ENCODE results near the gene PSMD12. TPM values are rescaled to one million over a fixed set of nuclear protein-coding genes. Genes with fewer than 3 reads are reported as not detected.

Gene PSMD12
- total RNA-seq (10 to 100 TPM; 35.8 to 54.4 (median 40.5) TPM), polyA plus RNA-seq (10 to 100 TPM; 30.4 to 37.1 TPM), total RNA-seq (30.3 reads per million, percentile 60 among the genes with 10 or more reads in this experiment)

- peaks cover 0 to 13% (median 8%) of the 10 kb centered on the region in 5 donors for H3K36me3 Mint-ChIP-seq
These were observed at the start of gene PSMD12 for GRCh38 chr17:67366193-67367157. PSMD12 (minus strand) TSS chr17:67366577; CDS start chr17:67366519, 58 bp downstream.

GRCh38 chr17:67415291-67415690, 48.9 kb upstream of the PSMD12 start:
- Histone ChIP-seq H3K36me3 (ENCODE audit: control insufficient read depth in 2 of 3, insufficient read depth in 3 of 3, low read length in 3 of 3) (no peaks in the 10 kb centered on the region), H3K9me3 (ENCODE audit: control insufficient read depth in 2 of 3, low read length in 3 of 3) (no peaks in the 10 kb centered on the region), H3K4me3 (ENCODE audit: low read length) (no peak overlapping the region), H3K27me3 (ENCODE audit: control insufficient read depth in 2 of 2, insufficient read depth in 2 of 2, low read length in 2 of 2) (no peaks in the 10 kb centered on the region), H3K4me1 (ENCODE audit: control insufficient read depth in 2 of 2, insufficient read depth in 2 of 2, low read length in 2 of 2) (peaks cover 13 to 35% of the 10 kb centered on the region in 2 donors), H3K27ac (ENCODE audit: low read depth, low read length) (no peak overlapping the region)
- Mint-ChIP-seq H3K27me3 (no peaks in the 10 kb centered on the region), H3K4me3 (peak overlapping the region in 2 of 10 donors; percentile 4 to 12), H3K9me3 (peaks cover 0 to 6% (median 0%) of the 10 kb centered on the region in 11 donors), H3K4me1 (peaks cover 26 to 96% (median 83%) of the 10 kb centered on the region in 7 donors), H3K27ac (peak overlapping the region in 7 of 9 donors; percentile 0 to 80 (median 59)), H3K36me3 (peaks cover 4 to 22% (median 16%) of the 10 kb centered on the region in 5 donors)
- ATAC-seq (no peak), DNase-seq (no peak)
- intact Hi-C loops (cut with micrococcal nuclease), result no loop called here
- CTCF ChIA-PET, result interaction anchor here (0.6 kb wide), 1 partner anchor 1783 kb away, joined by 3 read pairs; no protein-coding TSS in a partner anchor
- POLR2A ChIA-PET, result no interaction called here

More at GRCh38 chr17:67366193-67367157, at the start of gene PSMD12:
- H3K4me1 ChIP-seq (ENCODE audit: control insufficient read depth in 2 of 2, insufficient read depth in 2 of 2, low read length in 2 of 2), result peaks cover 22 to 25% of the 10 kb centered on the region in 2 donors
- DNase-seq (peak; percentile 86 to 96 (median 93)), ATAC-seq (peak; percentile 99)
- POLR2A ChIA-PET, result interaction anchor here (0.6 to 3.2 kb wide), 10 partner anchors 9 to 667 kb away, joined by 3 to 19 read pairs (median 6); partner anchors contain the start of genes HELZ, NOL11 and PITPNC1
- H3K4me3 ChIP-seq (ENCODE audit: low read length), result peak within 1 kb of the TSS; percentile 76
- H3K27ac Mint-ChIP-seq, result peak within 1 kb of the TSS; percentile 82 to 99 (median 96)
- CTCF ChIA-PET, result interaction anchor here (0.5 to 1.7 kb wide), 5 partner anchors 8 to 1100 kb away, joined by 3 to 5 read pairs (median 3); no protein-coding TSS in a partner anchor
- H3K4me1 Mint-ChIP-seq, result peaks cover 32 to 51% (median 47%) of the 10 kb centered on the region in 7 donors
- no peaks in the 10 kb centered on the region for H3K27me3 ChIP-seq (ENCODE audit: control insufficient read depth in 2 of 2, insufficient read depth in 2 of 2, low read length in 2 of 2)
- H3K9me3 ChIP-seq (ENCODE audit: control insufficient read depth in 2 of 3, low read length in 3 of 3), result no peaks in the 10 kb centered on the region
- peak within 1 kb of the TSS; percentile 89 for H3K27ac ChIP-seq (ENCODE audit: low read depth, low read length)
- H3K4me3 Mint-ChIP-seq, result peak within 1 kb of the TSS; percentile 91 to 99 (median 96)
- H3K36me3 ChIP-seq (ENCODE audit: control insufficient read depth in 2 of 3, insufficient read depth in 3 of 3, low read length in 3 of 3), result peaks cover 0 to 7% (median 0%) of the 10 kb centered on the region in 3 experiments
- intact Hi-C loops (cut with micrococcal nuclease), result loop anchor here (1.0 to 5.0 kb wide), 7 partner anchors 8 to 459 kb away; partner anchors contain the start of genes HELZ (in 2 of the 2), NOL11 (in 2 of the 2), BPTF (in 1 of the 2) and PITPNC1 (in 1 of the 2)
- no peaks in the 10 kb centered on the region for H3K9me3 Mint-ChIP-seq
- no peaks in the 10 kb centered on the region for H3K27me3 Mint-ChIP-seq

GRCh38 chr17:67414559-67414958, 48.2 kb upstream of the PSMD12 start:
- DNase-seq (no peak), ATAC-seq (no peak)
- Histone ChIP-seq H3K9me3 (ENCODE audit: control insufficient read depth in 2 of 3, low read length in 3 of 3) (no peaks in the 10 kb centered on the region), H3K36me3 (ENCODE audit: control insufficient read depth in 2 of 3, insufficient read depth in 3 of 3, low read length in 3 of 3) (no peaks in the 10 kb centered on the region), H3K27me3 (ENCODE audit: control insufficient read depth in 2 of 2, insufficient read depth in 2 of 2, low read length in 2 of 2) (no peaks in the 10 kb centered on the region), H3K4me1 (ENCODE audit: control insufficient read depth in 2 of 2, insufficient read depth in 2 of 2, low read length in 2 of 2) (peaks cover 8 to 31% of the 10 kb centered on the region in 2 donors), H3K4me3 (ENCODE audit: low read length) (no peak overlapping the region), H3K27ac (ENCODE audit: low read depth, low read length) (no peak overlapping the region)
- intact Hi-C loops (cut with micrococcal nuclease), result no loop called here
- POLR2A ChIA-PET, result no interaction called here
- H3K9me3 Mint-ChIP-seq, result peaks cover 0 to 6% (median 0%) of the 10 kb centered on the region in 11 donors
- no peaks in the 10 kb centered on the region for H3K27me3 Mint-ChIP-seq
- CTCF ChIA-PET, result interaction anchor here (0.6 kb wide), 1 partner anchor 1782 kb away, joined by 3 read pairs; no protein-coding TSS in a partner anchor
- peaks cover 19 to 96% (median 83%) of the 10 kb centered on the region in 7 donors for H3K4me1 Mint-ChIP-seq
- H3K4me3 Mint-ChIP-seq, result no peak overlapping the region
- peak overlapping the region in 6 of 9 donors; percentile 24 to 80 (median 60) for H3K27ac Mint-ChIP-seq
- peaks cover 4 to 25% (median 20%) of the 10 kb centered on the region in 5 donors for H3K36me3 Mint-ChIP-seq

GRCh38 chr17:67414130-67414529, 47.8 kb upstream of the PSMD12 start:
- ChIA-PET POLR2A (no interaction called here), CTCF (no interaction called here)
- H3K27ac Mint-ChIP-seq, result peak overlapping the region in 8 of 9 donors; percentile 5 to 83 (median 38)
- no peak for ATAC-seq
- no peaks in the 10 kb centered on the region for H3K36me3 ChIP-seq (ENCODE audit: control insufficient read depth in 2 of 3, insufficient read depth in 3 of 3, low read length in 3 of 3)
- peak overlapping the region in 1 of 10 donors; percentile 47 for H3K4me3 Mint-ChIP-seq
- H3K27me3 ChIP-seq (ENCODE audit: control insufficient read depth in 2 of 2, insufficient read depth in 2 of 2, low read length in 2 of 2), result no peaks in the 10 kb centered on the region
- peaks cover 4 to 25% (median 20%) of the 10 kb centered on the region in 5 donors for H3K36me3 Mint-ChIP-seq
- H3K4me1 ChIP-seq (ENCODE audit: control insufficient read depth in 2 of 2, insufficient read depth in 2 of 2, low read length in 2 of 2), result peaks cover 8 to 27% of the 10 kb centered on the region in 2 donors
- H3K4me3 ChIP-seq (ENCODE audit: low read length), result no peak overlapping the region
- H3K27me3 Mint-ChIP-seq, result no peaks in the 10 kb centered on the region
- peaks cover 18 to 96% (median 83%) of the 10 kb centered on the region in 7 donors for H3K4me1 Mint-ChIP-seq
- H3K27ac ChIP-seq (ENCODE audit: low read depth, low read length), result no peak overlapping the region
- H3K9me3 Mint-ChIP-seq, result peaks cover 0 to 6% (median 0%) of the 10 kb centered on the region in 11 donors
- intact Hi-C loops (cut with micrococcal nuclease), result no loop called here
- H3K9me3 ChIP-seq (ENCODE audit: control insufficient read depth in 2 of 3, low read length in 3 of 3), result no peaks in the 10 kb centered on the region
- no peak for DNase-seq

DNA sequence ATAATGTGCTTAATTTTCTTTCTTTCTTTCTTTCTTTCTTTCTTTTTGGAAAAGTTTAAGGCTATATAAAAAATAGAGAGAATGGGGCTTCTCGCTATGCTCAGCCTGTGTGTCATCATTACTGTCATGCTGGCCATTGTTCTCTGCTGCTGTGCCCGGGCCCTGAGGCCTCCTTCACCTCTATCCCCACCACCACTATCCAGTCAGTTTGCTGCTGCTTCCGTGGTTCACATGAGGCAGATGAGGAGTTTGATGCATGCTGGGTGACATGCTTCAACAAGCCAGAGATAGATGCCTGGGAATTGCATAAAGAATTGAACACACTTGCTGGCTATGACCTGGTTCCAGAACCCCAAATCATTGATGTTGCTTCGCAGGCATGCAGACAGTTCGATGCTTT, 47.0 kb upstream of the PSMD12 start:
- Histone ChIP-seq H3K4me3 (ENCODE audit: low read length) (no peak overlapping the region), H3K27me3 (ENCODE audit: control insufficient read depth in 2 of 2, insufficient read depth in 2 of 2, low read length in 2 of 2) (no peaks in the 10 kb centered on the region), H3K36me3 (ENCODE audit: control insufficient read depth in 2 of 3, insufficient read depth in 3 of 3, low read length in 3 of 3) (no peaks in the 10 kb centered on the region), H3K4me1 (ENCODE audit: control insufficient read depth in 2 of 2, insufficient read depth in 2 of 2, low read length in 2 of 2) (peaks cover 8 to 23% of the 10 kb centered on the region in 2 donors), H3K9me3 (ENCODE audit: control insufficient read depth in 2 of 3, low read length in 3 of 3) (no peaks in the 10 kb centered on the region), H3K27ac (ENCODE audit: low read depth, low read length) (peak overlapping the region; percentile 27)
- ATAC-seq (no peak), DNase-seq (no peak)
- ChIA-PET CTCF (no interaction called here), POLR2A (interaction anchor here (1.4 kb wide), 1 partner anchor 9 kb away, joined by 3 read pairs; no protein-coding TSS in a partner anchor)
- peaks cover 4 to 29% (median 22%) of the 10 kb centered on the region in 5 donors for H3K36me3 Mint-ChIP-seq
- no peaks in the 10 kb centered on the region for H3K27me3 Mint-ChIP-seq
- intact Hi-C loops (cut with micrococcal nuclease), result loop anchor here in 1 of 2 donors (2.0 kb wide), 1 partner anchor 15 kb away; no protein-coding TSS in a partner anchor
- H3K4me3 Mint-ChIP-seq, result peak overlapping the region in 4 of 10 donors; percentile 6 to 48 (median 37)
- H3K27ac Mint-ChIP-seq, result peak overlapping the region in 8 of 9 donors; percentile 16 to 85 (median 72)
- peaks cover 19 to 98% (median 81%) of the 10 kb centered on the region in 7 donors for H3K4me1 Mint-ChIP-seq
- peaks cover 0 to 6% (median 1%) of the 10 kb centered on the region in 11 donors for H3K9me3 Mint-ChIP-seq

GRCh38 chr17:67412941-67413340, 46.6 kb upstream of the PSMD12 start:
- Mint-ChIP-seq H3K4me3 (peak overlapping the region in 3 of 10 donors; percentile 6 to 47 (median 27)), H3K36me3 (peaks cover 4 to 29% (median 22%) of the 10 kb centered on the region in 5 donors), H3K4me1 (peaks cover 16 to 98% (median 79%) of the 10 kb centered on the region in 7 donors), H3K9me3 (peaks cover 0 to 6% (median 1%) of the 10 kb centered on the region in 11 donors), H3K27me3 (no peaks in the 10 kb centered on the region), H3K27ac (peak overlapping the region in 8 of 9 donors; percentile 16 to 85 (median 72))
- peaks cover 8 to 23% of the 10 kb centered on the region in 2 donors for H3K4me1 ChIP-seq (ENCODE audit: control insufficient read depth in 2 of 2, insufficient read depth in 2 of 2, low read length in 2 of 2)
- no peak overlapping the region for H3K4me3 ChIP-seq (ENCODE audit: low read length)
- peak overlapping the region; percentile 27 for H3K27ac ChIP-seq (ENCODE audit: low read depth, low read length)
- ChIA-PET CTCF (interaction anchor here (0.9 kb wide), 1 partner anchor 63 kb away, joined by 3 read pairs; no protein-coding TSS in a partner anchor), POLR2A (interaction anchor here (1.4 kb wide), 1 partner anchor 9 kb away, joined by 3 read pairs; no protein-coding TSS in a partner anchor)
- no peak for ATAC-seq
- H3K9me3 ChIP-seq (ENCODE audit: control insufficient read depth in 2 of 3, low read length in 3 of 3), result no peaks in the 10 kb centered on the region
- DNase-seq, result no peak
- intact Hi-C loops (cut with micrococcal nuclease), result loop anchor here in 1 of 2 donors (2.0 kb wide), 1 partner anchor 14 kb away; no protein-coding TSS in a partner anchor
- no peaks in the 10 kb centered on the region for H3K27me3 ChIP-seq (ENCODE audit: control insufficient read depth in 2 of 2, insufficient read depth in 2 of 2, low read length in 2 of 2)
- H3K36me3 ChIP-seq (ENCODE audit: control insufficient read depth in 2 of 3, insufficient read depth in 3 of 3, low read length in 3 of 3), result no peaks in the 10 kb centered on the region

Measured in naive thymus-derived CD4-positive, alpha-beta T cell (primary cell).